GM18907 (cell line): Measurements from ENCODE around the gene PRR19.
A peak's percentile ranks its signal among the peaks of the same experiment; 100 is the strongest.
"Not testable (repeated sequence)": the region's sequence is repeated elsewhere in the genome, so short reads cannot be mapped to it uniquely, and the experiment has no call there.

ENCODE experiments used
- ATAC-seq: cut with Tn5 transposase; IDR thresholded peaks from one replicate; pipeline ENCODE4 v1.9.1; 2021; ENCODE audit warnings: mild to moderate bottlenecking, moderate library complexity; ENCODE audit not compliant: unreplicated experiment

Gene PRR19

GRCh38 chr19:42323852-42324654, 22.1 kb downstream of the PRR19 start:
- ATAC-seq, result no peak

GRCh38 chr19:42324655-42325307, 22.8 kb downstream of the PRR19 start:
- ATAC-seq, result no peak

- peak; percentile 91 for ATAC-seq
These were observed 23.5 kb downstream of the PRR19 start, which contains the start of gene MEGF8 for GRCh38 chr19:42325308-42325895. MEGF8 (plus strand) TSS chr19:42325635; CDS start chr19:42326244, 609 bp downstream.

GRCh38 chr19:42325896-42326771, 24.2 kb downstream of the PRR19 start:
- ATAC-seq, result peak; percentile 12

- ATAC-seq, result no peak
These were observed 25.0 kb downstream of the PRR19 start for GRCh38 chr19:42326969-42327368.

GRCh38 chr19:42327381-42327780, 25.4 kb downstream of the PRR19 start:
- ATAC-seq, result no peak

- ATAC-seq, result no peak
These were observed 26.2 kb downstream of the PRR19 start for GRCh38 chr19:42328106-42328505.

- ATAC-seq, result no peak
These were observed 26.9 kb downstream of the PRR19 start for GRCh38 chr19:42328854-42329253.

- ATAC-seq, result no peak
These were observed 28.3 kb downstream of the PRR19 start for GRCh38 chr19:42330241-42330711.

- ATAC-seq, result not testable (repeated sequence)
These were observed 29.4 kb downstream of the PRR19 start for GRCh38 chr19:42331333-42331732.

- no peak for ATAC-seq
These were observed 30.1 kb downstream of the PRR19 start for GRCh38 chr19:42332059-42332458.

- ATAC-seq, result no peak
These were observed 31.1 kb downstream of the PRR19 start for GRCh38 chr19:42333018-42333417.

GRCh38 chr19:42333975-42334696, 32.2 kb downstream of the PRR19 start:
- ATAC-seq, result no peak

- no peak for ATAC-seq
These were observed 32.9 kb downstream of the PRR19 start for GRCh38 chr19:42334697-42335373.

GRCh38 chr19:42335374-42335936, 33.5 kb downstream of the PRR19 start:
- no peak for ATAC-seq

GRCh38 chr19:42335971-42336370, 34.0 kb downstream of the PRR19 start:
- no peak for ATAC-seq

GRCh38 chr19:42339126-42339860, 37.4 kb downstream of the PRR19 start:
- ATAC-seq, result not testable (repeated sequence)

GRCh38 chr19:42339922-42340321, 38.0 kb downstream of the PRR19 start:
- not testable (repeated sequence) for ATAC-seq
